Right ventricle myocardium superior (tissue), 1 donor: Measurements from ENCODE around the gene DDIT3. TPM values are rescaled to one million over a fixed set of nuclear protein-coding genes. Genes with fewer than 3 reads are reported as not detected.
"Not testable (repeated sequence)": the region's sequence is repeated elsewhere in the genome, so short reads cannot be mapped to it uniquely, and the experiment has no call there.

Experiments
- ATAC-seq: fragments of 200-7000 bp; cut with Tn5 transposase; one replicate; pipeline ENCODE4 v1.9.1; 2020; ENCODE audit warnings: mild to moderate bottlenecking; ENCODE audit not compliant: poor library complexity
- DNase-seq: peaks from one replicate; pipeline ENCODE4 v3.0.0-alpha.2; 2020
- intact Hi-C: fragments of 100-400 bp; cut with DNase I; formaldehyde crosslinking; loops from one replicate; pipeline ENCODE4 v1.11.2; 2022
- total RNA-seq: library from RNA; stranded (reverse); fragmentation: NEBNext Ultra II Directional; extraction: Animal tissue kit (Norgen Biotek cat#: 25700); gene quantifications from one replicate; pipeline ENCODE4 v1.2.1, GENCODE V29; 2021
- donor health status: DM: no; HTN: yes; CAD: no; lungs with severe emphysema.

Gene DDIT3
- total RNA-seq, 1 donor from 2014 or later = 16.4 TPM

GRCh38 chr12:57497223-57498131 is 22.8 kb downstream of the DDIT3 start:
- ATAC-seq = no peak
- intact Hi-C loops = no loop called here
- no peak for DNase-seq

GRCh38 chr12:57496822-57497221 is 23.5 kb downstream of the DDIT3 start:
- DNase-seq (no peak), ATAC-seq (peak; percentile 25)
- intact Hi-C loops = no loop called here

- DNase-seq, intact Hi-C loops, ATAC-seq: not testable (repeated sequence)
Observed at GRCh38 chr12:57495051-57495701, 25.1 kb downstream of the DDIT3 start.

GRCh38 chr12:57491393-57492280 is 28.7 kb downstream of the DDIT3 start:
- no peak for ATAC-seq
- no peak for DNase-seq
- intact Hi-C loops = no loop called here

- ATAC-seq = no peak
- no peak for DNase-seq
- intact Hi-C loops = no loop called here
Observed at GRCh38 chr12:57490126-57490525, 30.2 kb downstream of the DDIT3 start.

- intact Hi-C loops = no loop called here
- no peak for ATAC-seq
- DNase-seq = no peak
Observed at GRCh38 chr12:57489157-57489641, 31.1 kb downstream of the DDIT3 start.

GRCh38 chr12:57488402-57489156 is 31.7 kb downstream of the DDIT3 start:
- no peak for ATAC-seq
- DNase-seq = no peak
- intact Hi-C loops = no loop called here

- ATAC-seq (peak; percentile 99), DNase-seq (peak; percentile 97)
- intact Hi-C loops = no loop called here
Observed at GRCh38 chr12:57487597-57488401, 32.5 kb downstream of the DDIT3 start, which contains the start of gene MARS1. Gene MARS1 (plus strand): TSS chr12:57488068. CDS start chr12:57488091, 23 bp downstream.

GRCh38 chr12:57487055-57487596 is 33.2 kb downstream of the DDIT3 start:
- no peak for DNase-seq
- no peak for ATAC-seq
- intact Hi-C loops = no loop called here

GRCh38 chr12:57485695-57486094 is 34.6 kb downstream of the DDIT3 start:
- DNase-seq (no peak), ATAC-seq (no peak)
- intact Hi-C loops = no loop called here

- intact Hi-C loops = no loop called here
- ATAC-seq (no peak), DNase-seq (no peak)
Observed at GRCh38 chr12:57483466-57483865, 36.8 kb downstream of the DDIT3 start.

- ATAC-seq = no peak
- intact Hi-C loops = no loop called here
- no peak for DNase-seq
Observed at GRCh38 chr12:57481671-57482070, 38.6 kb downstream of the DDIT3 start.

GRCh38 chr12:57479376-57480115 is 40.8 kb downstream of the DDIT3 start, which contains the start of gene ARHGAP9:
Gene ARHGAP9 (minus strand): TSS chr12:57479866. CDS start chr12:57479406, 460 bp downstream.
- intact Hi-C loops = loop anchor here (10.0 kb wide), 1 partner anchor 145 kb away; no protein-coding TSS in a partner anchor
- ATAC-seq = no peak
- no peak for DNase-seq

GRCh38 chr12:57479043-57479375 is 41.3 kb downstream of the DDIT3 start:
- intact Hi-C loops = loop anchor here (10.0 kb wide), 1 partner anchor 146 kb away; no protein-coding TSS in a partner anchor
- ATAC-seq (no peak), DNase-seq (no peak)

- intact Hi-C loops = loop anchor here (10.0 kb wide), 1 partner anchor 147 kb away; no protein-coding TSS in a partner anchor
- ATAC-seq (peak; percentile 40), DNase-seq (no peak)
Observed at GRCh38 chr12:57477710-57478681, 42.3 kb downstream of the DDIT3 start.
